B cell (primary cell): ENCODE data around the gene IGFL4. TPM values are rescaled to one million over a fixed set of nuclear protein-coding genes. Genes with fewer than 3 reads are reported as not detected.

ENCODE experiments used
- ATAC-seq: fragments of 200-7000 bp; cut with Tn5 transposase; one replicate; pipeline ENCODE4 v1.10.0; 2021; ENCODE audit warnings: low read depth, mild to moderate bottlenecking, moderate number of reproducible peaks, moderate library complexity
- CTCF ChIA-PET: fragments of 350-600 bp; sonication (Branson Sonifier 250); formaldehyde crosslinking; loops from one replicate; lab custom pipeline; 2021; ENCODE audit warnings: antibody characterized with exemption, inconsistent platforms; lab: Charles Lee
- POLR2A ChIA-PET: fragments of 350-600 bp; sonication (Branson Sonifier 250); formaldehyde crosslinking; loops from one replicate; lab custom pipeline; 2021; ENCODE audit warnings: antibody characterized with exemption; lab: Charles Lee
- DNase-seq: peaks from one replicate; pipeline ENCODE4 v3.0.0; 2013
- H2AFZ ChIP-seq: 2 replicates; pipeline ENCODE4 v1.6.1; 2012; ENCODE audit warnings: mild to moderate bottlenecking, low read depth, low read length; ENCODE audit not compliant: insufficient read depth, poor library complexity, severe bottlenecking
- H3K27ac ChIP-seq, 2 donors: 1 replicate in 1 of 2; 2 replicates in 1 of 2; pipeline ENCODE4 v1.5.1; 2012 to 2013; ENCODE audit warnings: low read length in 2 of 2, mild to moderate bottlenecking in 2 of 2, moderate library complexity in 1 of 2
- H3K27me3 ChIP-seq, 4 experiments: fragments of 200-600 bp in 1 of 4; sonication (generic) in 1 of 4; replicated peaks in 1 of 4; 1 replicate in 2 of 4; 2 replicates in 2 of 4; pipeline versions ENCODE4 v1.6.1 to v1.7.0; 2013 to 2016; ENCODE audit warnings: low read length in 3 of 4, mild to moderate bottlenecking in 2 of 4, mixed read lengths in 1 of 4, moderate library complexity in 1 of 4; ENCODE audit not compliant: insufficient read depth in 4 of 4, control insufficient read depth in 3 of 4; ENCODE audit errors: control extremely low read depth in 1 of 4
- H3K36me3 ChIP-seq, 2 experiments: replicated peaks in 1 of 2; 1 replicate in 1 of 2; 2 replicates in 1 of 2; pipeline versions ENCODE4 v1.6.1 to v1.7.1; 2013; ENCODE audit warnings: low read length in 1 of 2; ENCODE audit not compliant: insufficient read depth in 2 of 2, control insufficient read depth in 1 of 2; ENCODE audit errors: control extremely low read depth in 1 of 2, extremely low read depth in 1 of 2
- H3K4me1 ChIP-seq, 2 donors: fragments of 200-600 bp in 1 of 2; sonication (generic) in 1 of 2; 1 replicate in 1 of 2; 2 replicates in 1 of 2; pipeline versions ENCODE4 v1.5.1 to v1.6.1; 2013 to 2017; ENCODE audit warnings: low read length in 2 of 2; ENCODE audit not compliant: control insufficient read depth in 2 of 2, insufficient read depth in 2 of 2
- H3K4me2 ChIP-seq: replicated peaks from 2 replicates; pipeline ENCODE3; 2012; ENCODE audit warnings: mild to moderate bottlenecking, low read depth, low read length; ENCODE audit not compliant: poor library complexity, severe bottlenecking
- H3K4me3 ChIP-seq, 5 experiments: fragments of 200-600 bp in 1 of 5; sonication (generic) in 1 of 5; 1 replicate in 3 of 5; 2 replicates in 2 of 5; pipeline versions ENCODE4 v1.5.1 to v1.7.0; 2011 to 2016; ENCODE audit warnings: low read length in 4 of 5, mild to moderate bottlenecking in 4 of 5, low read depth in 2 of 5, control low read depth in 1 of 5, moderate library complexity in 1 of 5; ENCODE audit not compliant: insufficient read depth in 1 of 5; ENCODE audit errors: control extremely low read depth in 1 of 5, extremely low read depth in 1 of 5
- H3K79me2 ChIP-seq: fragments of 200-600 bp; sonication (generic); one replicate; pipeline ENCODE4 v1.6.0; 2016; ENCODE audit warnings: low read length; ENCODE audit not compliant: control insufficient read depth, insufficient read depth
- H3K9ac ChIP-seq: fragments of 200-600 bp; sonication (generic); 2 replicates; pipeline ENCODE4 v1.6.1; 2017; ENCODE audit warnings: mild to moderate bottlenecking, low read length, moderate library complexity
- H3K9me3 ChIP-seq, 3 donors: one replicate each; pipeline versions ENCODE4 v1.6.1 to v1.7.1; 2013; ENCODE audit warnings: low read length in 2 of 3; ENCODE audit not compliant: control insufficient read depth in 2 of 3, insufficient read depth in 1 of 3; ENCODE audit errors: control extremely low read depth in 1 of 3
- H4K20me1 ChIP-seq: 2 replicates; pipeline ENCODE4 v1.6.0; 2012; ENCODE audit warnings: mild to moderate bottlenecking, low read length; ENCODE audit not compliant: insufficient read depth, control insufficient read depth, poor library complexity, severe bottlenecking
- H3K27ac Mint-ChIP-seq: one replicate; pipeline ENCODE4 v1.8.0; 2021; ENCODE audit warnings: mixed read lengths
- H3K27me3 Mint-ChIP-seq: one replicate; pipeline ENCODE4 v1.8.0; 2021; ENCODE audit warnings: mixed read lengths
- H3K4me1 Mint-ChIP-seq: one replicate; pipeline ENCODE4 v1.8.0; 2021; ENCODE audit warnings: mixed read lengths
- H3K4me3 Mint-ChIP-seq: one replicate; pipeline ENCODE4 v1.8.0; 2021; ENCODE audit warnings: mixed read lengths
- H3K9me3 Mint-ChIP-seq: one replicate; pipeline ENCODE4 v1.8.0; 2022; ENCODE audit warnings: mixed read lengths; ENCODE audit not compliant: insufficient read depth
- EZH2 ChIP-seq: IDR thresholded peaks from 2 replicates; pipeline ENCODE4 v1.6.1; 2012; ENCODE audit warnings: borderline replicate concordance, low read depth, mild to moderate bottlenecking, moderate library complexity, low read length; ENCODE audit not compliant: insufficient read depth, poor library complexity, severe bottlenecking
- WGBS: methylation state at CpG from one replicate; pipeline ENCODE4 v1.1.5; 2013; ENCODE audit warnings: missing lambda C conversion rate; ENCODE audit not compliant: insufficient coverage; 5-methylcytosine and 5-hydroxymethylcytosine counted together
- intact Hi-C: fragments of 100-400 bp; cut with micrococcal nuclease; formaldehyde crosslinking; loops from one replicate; pipeline ENCODE4 v1.10.0; 2022
- polyA plus RNA-seq: library from polyadenylated mRNA; depleted of rRNA; stranded (reverse); fragments of >200 nt; gene quantifications from 2 replicates; pipeline ENCODE4 v1.2.3, GENCODE V29; 2012
- total RNA-seq, 2 donors: library from RNA; stranded (reverse); fragments of 120-200 nt in 1 of 2; gene quantifications; 1 replicate in 1 of 2; 2 replicates in 1 of 2; pipeline versions ENCODE4 v1.2.3 to v1.2.4, GENCODE V29; 2013 to 2022
- TF ChIP-seq, protein P1 (sequence below): fragments of 200-600 bp; IDR thresholded peaks from one replicate; pipeline ENCODE4 v1.8.0; 2022; ENCODE audit warnings: antibody characterized with exemption, mild to moderate bottlenecking

The IGFL4 gene
- total and polyA plus RNA-seq, 2 donors (not counting 1 experiment from before 2014, with no cell fraction given) = not detected

DNA sequence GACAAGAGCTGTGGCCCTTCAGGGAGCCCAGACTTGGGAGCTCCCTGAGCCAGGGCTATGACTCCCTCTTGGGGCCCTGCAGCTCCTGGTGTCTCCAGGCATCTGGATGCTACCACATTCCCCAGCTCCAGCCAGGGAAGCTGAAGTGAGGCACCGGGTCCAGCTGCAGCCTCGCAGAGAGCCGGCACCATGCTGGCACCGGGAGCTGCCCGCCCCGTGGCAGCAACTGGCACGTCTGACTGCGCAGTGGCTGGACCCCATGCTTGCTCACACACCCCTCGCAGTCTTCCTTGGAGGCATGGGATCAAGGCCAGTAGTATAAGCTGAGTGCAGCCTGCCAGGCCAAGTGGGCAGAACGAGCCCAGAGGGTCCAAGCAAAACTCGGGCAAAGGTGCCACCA, 7.4 kb downstream of the IGFL4 start:
- Histone ChIP-seq H3K79me2 (no peaks in the 10 kb centered on the region), H3K27ac (no peak overlapping the region), H3K9me3 (peaks cover 0 to 19% (median 0%) of the 10 kb centered on the region in 3 donors), H3K9ac (no peak overlapping the region), H2AFZ (no peak overlapping the region), H3K27me3 (peaks cover 0 to 6% (median 1%) of the 10 kb centered on the region in 4 experiments), H4K20me1 (no peaks in the 10 kb centered on the region), H3K4me3 (no peak overlapping the region), H3K4me1 (peaks cover 0 to 5% of the 10 kb centered on the region in 2 donors), H3K36me3 (no peaks in the 10 kb centered on the region), H3K4me2 (no peak overlapping the region)
- DNase-seq = no peak
- CTCF ChIA-PET = interaction anchor here (0.6 to 2.9 kb wide), 3 partner anchors 9 to 232 kb away, joined by 3 to 19 read pairs (median 5); no protein-coding TSS in a partner anchor
- intact Hi-C loops = no loop called here
- TF ChIP-seq, protein P1, sequence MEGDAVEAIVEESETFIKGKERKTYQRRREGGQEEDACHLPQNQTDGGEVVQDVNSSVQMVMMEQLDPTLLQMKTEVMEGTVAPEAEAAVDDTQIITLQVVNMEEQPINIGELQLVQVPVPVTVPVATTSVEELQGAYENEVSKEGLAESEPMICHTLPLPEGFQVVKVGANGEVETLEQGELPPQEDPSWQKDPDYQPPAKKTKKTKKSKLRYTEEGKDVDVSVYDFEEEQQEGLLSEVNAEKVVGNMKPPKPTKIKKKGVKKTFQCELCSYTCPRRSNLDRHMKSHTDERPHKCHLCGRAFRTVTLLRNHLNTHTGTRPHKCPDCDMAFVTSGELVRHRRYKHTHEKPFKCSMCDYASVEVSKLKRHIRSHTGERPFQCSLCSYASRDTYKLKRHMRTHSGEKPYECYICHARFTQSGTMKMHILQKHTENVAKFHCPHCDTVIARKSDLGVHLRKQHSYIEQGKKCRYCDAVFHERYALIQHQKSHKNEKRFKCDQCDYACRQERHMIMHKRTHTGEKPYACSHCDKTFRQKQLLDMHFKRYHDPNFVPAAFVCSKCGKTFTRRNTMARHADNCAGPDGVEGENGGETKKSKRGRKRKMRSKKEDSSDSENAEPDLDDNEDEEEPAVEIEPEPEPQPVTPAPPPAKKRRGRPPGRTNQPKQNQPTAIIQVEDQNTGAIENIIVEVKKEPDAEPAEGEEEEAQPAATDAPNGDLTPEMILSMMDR = no peak
- no peak for TF ChIP-seq EZH2
- Mint-ChIP-seq H3K4me3 (no peak overlapping the region), H3K4me1 (peaks cover 2% of the 10 kb centered on the region), H3K27ac (no peak overlapping the region), H3K27me3 (peaks cover 33% of the 10 kb centered on the region), H3K9me3 (no peaks in the 10 kb centered on the region)
- POLR2A ChIA-PET = no interaction called here
- no peak for ATAC-seq
- 90% methylated on average over 11 of the region's 11 CpGs for WGBS

DNA sequence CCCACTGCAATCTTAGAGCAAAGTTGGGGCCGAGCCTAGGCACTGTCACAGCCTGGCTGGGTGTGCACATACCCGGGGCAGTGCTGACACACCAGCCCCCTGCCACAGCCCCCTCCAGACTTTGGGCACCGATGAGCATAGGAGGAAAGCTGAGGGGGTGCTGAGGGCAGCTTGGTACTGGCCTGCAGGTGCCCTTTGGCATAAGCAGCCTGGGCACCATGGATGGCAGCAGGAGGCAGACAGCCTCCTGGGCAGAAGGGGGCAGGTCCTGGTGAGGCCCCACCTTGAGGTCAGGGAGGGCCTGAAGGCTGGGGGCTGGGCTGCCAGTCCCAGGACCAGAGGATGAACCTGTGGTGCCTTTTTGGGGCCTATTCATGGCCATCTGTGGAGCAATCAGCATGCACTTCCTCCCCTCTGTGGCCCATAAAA, 8.2 kb downstream of the IGFL4 start:
- Histone ChIP-seq H3K27me3 (peaks cover 0 to 11% (median 5%) of the 10 kb centered on the region in 4 experiments), H2AFZ (no peak overlapping the region), H4K20me1 (no peaks in the 10 kb centered on the region), H3K27ac (no peak overlapping the region), H3K4me2 (no peak overlapping the region), H3K36me3 (no peaks in the 10 kb centered on the region), H3K9ac (no peak overlapping the region), H3K79me2 (no peaks in the 10 kb centered on the region), H3K4me1 (peaks cover 0 to 5% of the 10 kb centered on the region in 2 donors), H3K4me3 (no peak overlapping the region), H3K9me3 (peaks cover 0 to 19% (median 0%) of the 10 kb centered on the region in 3 donors)
- DNase-seq (no peak), ATAC-seq (no peak)
- CTCF ChIA-PET = interaction anchor here (1.1 to 2.9 kb wide), 3 partner anchors 8 to 233 kb away, joined by 3 to 19 read pairs (median 5); no protein-coding TSS in a partner anchor
- no peaks in the 10 kb centered on the region for H3K9me3 Mint-ChIP-seq
- POLR2A ChIA-PET = no interaction called here
- H3K4me1 Mint-ChIP-seq = peaks cover 2% of the 10 kb centered on the region
- peaks cover 33% of the 10 kb centered on the region for H3K27me3 Mint-ChIP-seq
- no peak overlapping the region for H3K4me3 Mint-ChIP-seq
- intact Hi-C loops = no loop called here
- no peak overlapping the region for H3K27ac Mint-ChIP-seq
- TF ChIP-seq, protein P1 = no peak
- no peak for TF ChIP-seq EZH2
- WGBS = 83% methylated on average over 1 of the region's 3 CpGs
